Measurements from ENCODE around the gene NEURL4.
"Not testable (repeated sequence)": the region's sequence is repeated elsewhere in the genome, so short reads cannot be mapped to it uniquely, and the experiment has no call there.

The NEURL4 gene

GRCh38 chr17:7328840-7329373, at the start of gene NEURL4:
TSS of gene NEURL4 (minus strand) at chr17:7329335. CDS start at chr17:7329312, 23 bp downstream.
- DNase-seq (ENCODE audit: low read depth in 2 of 3, low spot score in 2 of 3), result no peak

- no peak for DNase-seq (ENCODE audit: low read depth in 2 of 3, low spot score in 2 of 3)
Measured at GRCh38 chr17:7374353-7374752, 45.2 kb upstream of the NEURL4 start.

GRCh38 chr17:7370853-7371252, 41.7 kb upstream of the NEURL4 start:
- no peak for DNase-seq (ENCODE audit: low read depth in 2 of 3, low spot score in 2 of 3)

- DNase-seq (ENCODE audit: low read depth in 2 of 3, low spot score in 2 of 3), result no peak
Measured at GRCh38 chr17:7369825-7370224, 40.7 kb upstream of the NEURL4 start.

- not testable (repeated sequence) for DNase-seq (ENCODE audit: low read depth in 2 of 3, low spot score in 2 of 3)
Measured at GRCh38 chr17:7368599-7368994, 39.5 kb upstream of the NEURL4 start.

- DNase-seq (ENCODE audit: low read depth in 2 of 3, low spot score in 2 of 3), result no peak
Measured at GRCh38 chr17:7367918-7368598, 38.9 kb upstream of the NEURL4 start.

GRCh38 chr17:7367083-7367482, 37.9 kb upstream of the NEURL4 start:
- DNase-seq (ENCODE audit: low read depth in 2 of 3, low spot score in 2 of 3), result no peak

DNA sequence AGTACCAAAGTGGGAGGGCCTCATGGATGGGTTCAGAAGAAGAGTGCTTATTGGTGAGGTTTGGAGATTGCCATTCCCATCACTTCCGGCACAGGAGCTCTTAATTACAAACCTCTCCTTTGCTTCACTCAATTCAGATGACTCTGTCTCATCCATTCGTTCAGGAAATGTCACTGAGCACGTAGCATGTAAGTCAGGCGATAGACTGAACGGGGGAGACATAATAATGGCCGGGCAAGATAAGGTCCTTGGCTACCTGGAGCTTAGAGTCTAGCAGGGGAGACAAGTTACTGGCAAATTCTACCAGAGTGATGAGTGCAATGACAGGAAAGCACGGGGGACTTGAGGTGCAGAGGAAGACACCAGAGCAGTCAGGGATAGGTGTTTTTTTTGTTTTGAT, 36.8 kb upstream of the NEURL4 start:
- not testable (repeated sequence) for DNase-seq (ENCODE audit: low read depth in 2 of 3, low spot score in 2 of 3)

GRCh38 chr17:7363311-7363710, 34.2 kb upstream of the NEURL4 start:
- no peak for DNase-seq (ENCODE audit: low read depth in 2 of 3, low spot score in 2 of 3)

DNA sequence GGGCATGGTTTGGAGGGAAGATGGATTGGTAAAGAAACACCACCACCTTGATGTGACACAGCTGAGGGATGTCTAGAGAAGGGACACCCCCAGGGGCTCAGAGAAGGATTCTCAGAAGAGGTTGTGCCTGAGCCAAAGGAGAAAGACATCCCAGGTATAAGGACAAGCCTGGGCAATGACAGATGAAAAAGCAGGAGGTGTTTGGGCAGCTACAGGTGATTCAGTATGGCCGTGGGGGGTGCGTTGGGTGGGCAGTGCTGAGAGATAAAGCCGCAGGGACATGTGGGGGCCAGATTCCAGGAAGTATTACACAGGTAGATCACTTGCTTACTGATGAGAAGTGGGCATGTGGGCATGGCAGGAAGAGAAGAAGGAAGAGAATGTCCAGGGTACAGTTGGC, 32.8 kb upstream of the NEURL4 start:
- no peak for DNase-seq (ENCODE audit: low read depth in 2 of 3, low spot score in 2 of 3)

GRCh38 chr17:7357381-7357780, 28.2 kb upstream of the NEURL4 start:
- no peak for DNase-seq (ENCODE audit: low read depth in 2 of 3, low spot score in 2 of 3)

DNA sequence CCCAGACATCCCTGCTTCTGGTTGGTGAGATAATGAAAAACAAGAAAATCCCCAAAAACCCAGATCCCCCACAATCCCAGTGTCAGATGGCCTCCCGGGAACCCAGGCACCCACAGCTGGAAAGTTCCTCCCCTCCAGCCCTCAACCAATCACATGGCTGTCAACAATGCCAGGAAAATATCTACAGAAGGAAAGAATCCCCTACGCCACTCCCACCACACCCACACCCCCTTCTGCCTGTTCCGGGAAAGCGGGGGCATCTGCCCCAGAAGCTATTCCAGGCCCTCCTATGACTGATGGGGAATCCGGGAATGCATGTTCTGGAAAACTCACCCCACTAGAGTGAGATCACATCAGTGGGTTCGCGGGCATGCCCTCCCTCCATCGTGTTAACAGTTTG, 27.6 kb upstream of the NEURL4 start:
- DNase-seq (ENCODE audit: low read depth in 2 of 3, low spot score in 2 of 3), result no peak

DNA sequence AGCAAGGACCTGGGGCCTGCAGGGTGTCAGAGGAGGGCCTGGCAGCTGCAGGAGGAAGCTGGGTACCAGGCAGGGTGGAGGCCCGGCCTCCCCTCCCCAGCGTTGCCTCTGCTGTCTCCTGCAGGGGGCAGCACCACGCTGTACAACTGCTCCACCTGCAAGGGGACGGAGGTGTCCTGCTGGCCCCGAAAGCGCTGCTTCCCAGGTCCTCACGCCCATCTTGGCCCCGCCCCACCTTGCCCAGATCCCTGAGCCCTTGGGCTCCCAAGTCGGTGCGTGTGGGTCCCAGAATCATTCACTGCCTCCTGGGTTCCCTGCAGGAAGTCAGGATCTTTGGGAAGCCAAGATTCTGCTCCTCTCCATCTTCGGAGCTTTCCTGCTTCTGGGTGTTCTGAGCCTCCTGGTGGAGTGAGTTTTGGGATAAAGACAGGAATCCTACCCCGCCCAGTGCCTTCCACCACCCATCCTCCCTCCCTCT, 27.0 kb upstream of the NEURL4 start:
- peak; percentile 67 to 73 (median 70) for DNase-seq (ENCODE audit: low read depth in 2 of 3, low spot score in 2 of 3)

DNA sequence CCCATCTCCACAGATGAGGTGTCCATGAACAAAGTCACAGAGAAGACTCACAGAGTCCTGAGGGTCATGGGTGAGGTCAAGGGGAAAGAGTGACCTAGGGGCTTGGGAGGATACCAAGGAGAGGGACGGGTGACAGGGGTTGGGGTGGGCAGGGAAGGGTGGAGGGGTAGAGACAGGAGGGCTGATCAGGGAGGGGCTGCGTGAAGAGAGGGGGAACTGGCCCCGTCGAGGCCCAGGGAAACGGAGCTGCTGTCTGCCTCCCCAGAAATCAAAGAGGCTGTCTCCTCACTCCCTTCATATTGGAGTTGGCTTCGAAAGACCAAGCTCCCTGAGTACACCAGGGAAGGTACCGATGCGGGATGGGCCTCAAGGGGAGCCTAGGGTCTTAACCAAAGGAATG, 26.4 kb upstream of the NEURL4 start:
- no peak for DNase-seq (ENCODE audit: low read depth in 2 of 3, low spot score in 2 of 3)

- DNase-seq (ENCODE audit: low read depth in 2 of 3, low spot score in 2 of 3), result no peak
Measured at GRCh38 chr17:7355053-7355452, 25.9 kb upstream of the NEURL4 start, which contains the start of gene TMEM95. TSS of gene TMEM95 (plus strand) at chr17:7355156. CDS start at chr17:7355205, 49 bp downstream.

DNA sequence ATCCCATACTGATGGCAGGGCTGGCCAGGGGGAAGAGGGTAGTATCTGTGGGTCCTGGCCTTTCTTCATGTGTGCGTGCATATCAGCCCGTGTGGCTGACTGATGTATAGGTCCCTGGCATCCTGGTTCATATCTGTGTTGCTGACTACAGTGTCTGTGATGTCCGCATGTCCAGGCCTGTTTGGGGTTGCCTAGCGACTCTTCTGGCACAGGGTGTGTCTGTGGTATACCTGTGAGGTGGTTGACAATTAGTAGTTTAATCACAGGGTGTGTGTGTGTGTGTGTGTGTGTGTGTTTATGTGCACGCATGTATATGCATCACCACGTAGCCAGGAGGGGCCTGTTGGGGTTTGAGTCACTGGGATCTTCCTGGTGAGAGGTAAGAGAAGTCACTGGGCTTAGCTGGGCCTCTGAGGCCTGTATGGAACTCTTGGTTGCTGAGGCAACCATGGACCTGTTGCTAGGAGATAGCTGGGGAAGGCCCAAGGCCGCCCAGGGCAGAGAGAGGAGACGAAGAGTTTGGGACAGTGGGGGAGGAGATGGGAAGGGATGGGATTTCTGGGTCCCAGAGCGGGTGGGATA, 25.2 kb upstream of the NEURL4 start:
- DNase-seq (ENCODE audit: low read depth in 2 of 3, low spot score in 2 of 3), result no peak

GRCh38 chr17:7352910-7353635, 23.9 kb upstream of the NEURL4 start:
- no peak for DNase-seq (ENCODE audit: low read depth in 2 of 3, low spot score in 2 of 3)

DNA sequence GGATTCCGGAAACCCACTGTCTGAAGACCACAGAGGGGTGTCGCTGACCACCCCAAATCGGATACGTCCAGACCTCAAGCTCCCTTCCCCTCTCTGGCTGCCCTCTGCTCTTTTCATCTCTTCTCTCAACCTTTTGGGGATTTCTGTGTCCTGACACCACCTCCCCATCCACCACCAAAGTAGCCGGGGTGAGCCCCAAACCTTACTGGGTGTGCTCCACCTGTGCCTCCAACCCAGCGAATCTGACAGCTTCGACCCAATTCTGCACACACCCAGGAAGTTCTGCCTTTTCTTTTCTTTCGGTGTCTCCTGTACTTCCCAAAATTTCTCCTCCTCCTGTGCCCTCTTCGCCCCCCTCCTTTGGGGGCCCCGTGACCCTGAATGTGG, 23.4 kb upstream of the NEURL4 start:
- no peak for DNase-seq (ENCODE audit: low read depth in 2 of 3, low spot score in 2 of 3)

GRCh38 chr17:7351665-7352502, 22.7 kb upstream of the NEURL4 start, which contains the start of gene KCTD11:
TSS of gene KCTD11 (plus strand) at chr17:7352162.
- peak; percentile 52 to 83 (median 76) for DNase-seq (ENCODE audit: low read depth in 2 of 3, low spot score in 2 of 3)

DNA sequence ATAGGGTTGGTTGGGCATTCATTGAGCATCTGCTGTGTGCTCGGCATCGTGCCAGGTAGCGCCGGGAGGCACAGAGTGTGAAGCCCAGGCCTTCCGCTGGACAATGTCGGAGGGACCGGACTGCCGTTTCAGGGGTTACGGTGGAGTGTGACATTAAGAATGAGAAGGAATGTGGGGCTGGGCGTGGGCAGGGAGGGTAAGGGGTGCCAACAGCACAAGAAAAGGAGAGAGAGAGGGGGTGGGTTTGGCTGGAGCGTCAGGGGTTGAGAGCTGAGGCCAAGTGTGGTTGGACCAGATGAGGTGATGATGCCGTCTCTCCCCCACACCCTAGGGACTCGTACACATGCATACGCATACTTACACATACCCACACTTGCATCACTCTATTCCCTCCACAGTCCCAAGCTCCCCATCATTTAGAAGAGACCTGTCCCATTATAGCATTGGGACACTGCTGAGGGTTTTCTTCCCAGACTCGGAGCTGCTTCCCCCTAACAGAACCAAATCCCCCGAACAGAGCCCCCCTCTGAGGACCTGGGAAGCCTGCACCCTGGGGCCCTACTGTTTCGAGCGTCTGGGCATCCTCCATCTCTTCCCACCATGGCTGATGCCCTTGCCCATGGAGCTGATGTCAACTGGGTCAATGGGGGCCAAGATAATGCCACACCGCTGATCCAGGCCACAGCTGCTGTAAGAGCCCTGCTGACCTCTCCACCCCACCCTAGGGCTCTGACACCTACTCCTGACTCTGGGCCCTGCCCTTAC, 19.5 kb upstream of the NEURL4 start:
- no peak for DNase-seq (ENCODE audit: low read depth in 2 of 3, low spot score in 2 of 3)
